ENCODE data around the gene HLF.

GRCh38 chr17:55299890-55300289, 35.1 kb downstream of the HLF start:
- TF ChIP-seq CTCF (conservative IDR thresholded peaks at IDR 0.05; ENCODE audit: low read depth in 2 of 2) (no peak), EZH2 (IDR thresholded peaks at IDR 0.05; ENCODE audit: low read depth, unreplicated experiment) (no peak)

Data from GM23338 (cell line).